ENCODE results near the gene FRAT1. TPM values are rescaled to one million over a fixed set of nuclear protein-coding genes. Genes with fewer than 3 reads are reported as not detected.

Gene FRAT1
- total and polyA plus RNA-seq, 2 donors (not counting 1 experiment from before 2014, with no cell fraction given) = 5.1 to 25.3 TPM

DNA sequence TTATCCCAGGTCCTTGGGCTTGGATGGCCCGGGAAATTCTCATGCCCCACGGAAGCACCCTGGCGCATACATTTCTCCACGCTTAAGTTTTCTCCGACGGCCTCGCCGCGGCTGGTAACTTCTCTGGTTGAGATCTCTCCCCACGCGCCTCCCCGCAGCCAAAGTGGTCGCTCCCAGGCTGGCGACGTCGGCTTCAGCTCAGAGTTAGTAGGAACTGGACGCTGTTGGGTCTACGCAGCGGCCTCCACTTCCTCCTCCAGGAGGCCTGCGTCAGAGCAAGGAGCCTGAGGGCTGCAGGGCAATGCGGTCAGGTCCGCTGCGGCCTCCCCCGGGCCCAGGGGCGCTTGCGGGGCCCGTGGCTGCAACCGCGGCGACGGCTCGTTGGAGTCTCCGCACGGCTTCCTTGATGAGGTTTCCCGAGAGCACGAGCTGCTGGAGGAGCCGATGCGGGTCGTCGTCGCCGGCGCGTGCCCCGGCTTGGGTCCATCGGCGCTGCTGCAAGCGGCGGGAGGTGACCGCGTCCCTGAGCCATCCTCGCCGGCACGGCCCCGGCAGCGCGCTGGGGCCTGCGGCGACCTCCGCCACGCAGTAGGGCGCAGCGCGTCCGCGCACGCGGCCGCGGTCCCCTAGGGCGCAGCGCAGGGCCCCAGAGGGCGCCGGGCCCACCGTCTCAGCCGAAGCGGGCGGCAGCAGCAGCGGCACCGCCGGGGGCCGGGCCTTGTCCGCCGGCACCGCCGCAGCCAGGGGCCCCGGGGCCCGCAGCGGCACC is 14.7 kb downstream of the FRAT1 start:
- Histone ChIP-seq H3K36me3 (replicated peaks in 1 of 2; ENCODE audit: control extremely low read depth in 1 of 2, control insufficient read depth in 1 of 2, extremely low read depth in 1 of 2, insufficient read depth in 2 of 2, low read length in 1 of 2) (peaks cover 3 to 15% of the 10 kb centered on the region in 2 experiments), H3K9me3 (ENCODE audit: control extremely low read depth in 1 of 3, control insufficient read depth in 2 of 3, insufficient read depth in 1 of 3, low read length in 2 of 3) (no peaks in the 10 kb centered on the region), H3K4me3 (ENCODE audit: control extremely low read depth in 1 of 5, extremely low read depth in 1 of 5, insufficient read depth in 1 of 5, low read depth in 2 of 5, low read length in 4 of 5) (peak overlapping the region; percentile 60 to 86 (median 75)), H3K4me2 (replicated peaks; ENCODE audit: low read depth, low read length, poor library complexity, severe bottlenecking) (peak overlapping the region; percentile 83), H3K27me3 (replicated peaks in 1 of 4; ENCODE audit: control extremely low read depth in 1 of 4, control insufficient read depth in 3 of 4, insufficient read depth in 4 of 4, low read length in 3 of 4) (no peaks in the 10 kb centered on the region), H2AFZ (ENCODE audit: insufficient read depth, low read depth, low read length, poor library complexity, severe bottlenecking) (peak overlapping the region; percentile 87), H3K4me1 (ENCODE audit: control insufficient read depth in 2 of 2, insufficient read depth in 2 of 2, low read length in 2 of 2) (peaks cover 29 to 30% of the 10 kb centered on the region in 2 donors), H3K9ac (ENCODE audit: low read length) (peak overlapping the region; percentile 85), H3K79me2 (ENCODE audit: control insufficient read depth, insufficient read depth, low read length) (peaks cover 38% of the 10 kb centered on the region), H4K20me1 (ENCODE audit: control insufficient read depth, insufficient read depth, low read length, poor library complexity, severe bottlenecking) (peaks cover 38% of the 10 kb centered on the region), H3K27ac (ENCODE audit: low read length in 2 of 2) (peak overlapping the region in 1 of 2 donors; percentile 56)
- intact Hi-C loops (cut with micrococcal nuclease) = loop anchor here (1.0 kb wide), 3 partner anchors 13 to 68 kb away; partner anchors contain the start of genes ARHGAP19 and RRP12
- ChIA-PET POLR2A (interaction anchor here (1.1 to 4.2 kb wide), 3 partner anchors 11 to 14 kb away, joined by 3 to 32 read pairs (median 3); partner anchors contain the start of gene FRAT1), CTCF (interaction anchor here (0.6 to 3.8 kb wide), 5 partner anchors 12 to 55 kb away, joined by 3 to 31 read pairs (median 3); partner anchors contain the start of gene FRAT1)
- Mint-ChIP-seq H3K27me3 (no peaks in the 10 kb centered on the region), H3K9me3 (ENCODE audit: insufficient read depth) (no peaks in the 10 kb centered on the region), H3K27ac (peak overlapping the region; percentile 88), H3K4me1 (peaks cover 35% of the 10 kb centered on the region), H3K4me3 (peak overlapping the region; percentile 88)
- TF ChIP-seq, protein P1, sequence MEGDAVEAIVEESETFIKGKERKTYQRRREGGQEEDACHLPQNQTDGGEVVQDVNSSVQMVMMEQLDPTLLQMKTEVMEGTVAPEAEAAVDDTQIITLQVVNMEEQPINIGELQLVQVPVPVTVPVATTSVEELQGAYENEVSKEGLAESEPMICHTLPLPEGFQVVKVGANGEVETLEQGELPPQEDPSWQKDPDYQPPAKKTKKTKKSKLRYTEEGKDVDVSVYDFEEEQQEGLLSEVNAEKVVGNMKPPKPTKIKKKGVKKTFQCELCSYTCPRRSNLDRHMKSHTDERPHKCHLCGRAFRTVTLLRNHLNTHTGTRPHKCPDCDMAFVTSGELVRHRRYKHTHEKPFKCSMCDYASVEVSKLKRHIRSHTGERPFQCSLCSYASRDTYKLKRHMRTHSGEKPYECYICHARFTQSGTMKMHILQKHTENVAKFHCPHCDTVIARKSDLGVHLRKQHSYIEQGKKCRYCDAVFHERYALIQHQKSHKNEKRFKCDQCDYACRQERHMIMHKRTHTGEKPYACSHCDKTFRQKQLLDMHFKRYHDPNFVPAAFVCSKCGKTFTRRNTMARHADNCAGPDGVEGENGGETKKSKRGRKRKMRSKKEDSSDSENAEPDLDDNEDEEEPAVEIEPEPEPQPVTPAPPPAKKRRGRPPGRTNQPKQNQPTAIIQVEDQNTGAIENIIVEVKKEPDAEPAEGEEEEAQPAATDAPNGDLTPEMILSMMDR (IDR thresholded peaks at IDR 0.05) = peak; percentile 21
- TF ChIP-seq EZH2 (IDR thresholded peaks at IDR 0.05; ENCODE audit: borderline replicate concordance, insufficient read depth, low read depth, low read length, poor library complexity, severe bottlenecking) = no peak
- ATAC-seq (ENCODE audit: low read depth) (peak; percentile 19), DNase-seq (peak; percentile 55)
- under 1% methylated on average over 89 of the region's 89 CpGs for WGBS (ENCODE audit: insufficient coverage)
